ENCODE results near the gene XPO4. TPM values are rescaled to one million over a fixed set of nuclear protein-coding genes. Genes with fewer than 3 reads are reported as not detected.

XPO4 gene
- total and polyA plus RNA-seq, 11 donors = 4.8 to 53.7 (median 25.6) TPM

GRCh38 chr13:20824762-20825476, 77.6 kb downstream of the XPO4 start:
- ATAC-seq = peak; percentile 51 to 79 (median 78)
- no peaks in the 10 kb centered on the region for H3K27me3 ChIP-seq
- H3K27ac ChIP-seq = peak overlapping the region; percentile 20 to 74 (median 58)
- peaks cover 0 to 9% (median 4%) of the 10 kb centered on the region in 9 donors for H3K36me3 ChIP-seq
- no peaks in the 10 kb centered on the region for H3K9me3 ChIP-seq
- intact Hi-C loops (cut with DNase I) = loop anchor here in 8 of 10 donors (5.0 to 10.0 kb wide), 8 partner anchors 50 to 333 kb away; partner anchors contain the start of genes EEF1AKMT1 (in 2 of the 8), IL17D (in 1 of the 8) and XPO4 (in 1 of the 8)
- H3K4me1 ChIP-seq = peaks cover 0 to 40% (median 8%) of the 10 kb centered on the region in 12 donors
- no peak for TF ChIP-seq POLR2A (IDR thresholded peaks at IDR 0.05)
- H3K4me3 ChIP-seq = peak overlapping the region in 2 of 12 donors; percentile 3 to 9
- WGBS, 4 donors = 52 to 62% (median 53%) methylated on average over 5 of the region's 5 CpGs
- DNase-seq = no peak

GRCh38 chr13:20823071-20823470, 79.5 kb downstream of the XPO4 start:
- H3K4me3 ChIP-seq = no peak overlapping the region
- ATAC-seq (no peak), DNase-seq (no peak)
- H3K4me1 ChIP-seq = peaks cover 0 to 27% (median 4%) of the 10 kb centered on the region in 12 donors
- TF ChIP-seq POLR2A (IDR thresholded peaks at IDR 0.05) (no peak), CTCF (IDR thresholded peaks at IDR 0.05) (no peak)
- intact Hi-C loops (cut with DNase I) = loop anchor here in 6 of 10 donors (10.0 kb wide), 3 partner anchors 48 to 328 kb away; partner anchors contain the start of genes EEF1AKMT1 (in 1 of the 6) and IL17D (in 1 of the 6)
- H3K27me3 ChIP-seq = no peaks in the 10 kb centered on the region
- H3K36me3 ChIP-seq = peaks cover 0 to 16% (median 4%) of the 10 kb centered on the region in 9 donors
- 95 to 98% (median 97%) methylated on average over 1 of the region's 1 CpG for WGBS, 4 donors
- H3K9me3 ChIP-seq = no peaks in the 10 kb centered on the region
- peak overlapping the region; percentile 6 to 74 (median 56) for H3K27ac ChIP-seq

- no peak overlapping the region for H3K4me3 ChIP-seq
- peak overlapping the region in 11 of 12 donors; percentile 15 to 74 (median 64) for H3K27ac ChIP-seq
- TF ChIP-seq POLR2A (IDR thresholded peaks at IDR 0.05) (no peak), CTCF (IDR thresholded peaks at IDR 0.05) (no peak)
- no peaks in the 10 kb centered on the region for H3K27me3 ChIP-seq
- no peaks in the 10 kb centered on the region for H3K9me3 ChIP-seq
- WGBS, 4 donors = 55 to 74% (median 67%) methylated on average over 1 of the region's 1 CpG
- DNase-seq (no peak), ATAC-seq (peak in 2 of 4 donors; percentile 39 to 63)
- peaks cover 0 to 17% (median 4%) of the 10 kb centered on the region in 9 donors for H3K36me3 ChIP-seq
- intact Hi-C loops (cut with DNase I) = loop anchor here in 6 of 10 donors (10.0 kb wide), 3 partner anchors 48 to 328 kb away; partner anchors contain the start of genes EEF1AKMT1 (in 1 of the 6) and IL17D (in 1 of the 6)
- H3K4me1 ChIP-seq = peaks cover 0 to 25% (median 4%) of the 10 kb centered on the region in 12 donors
Measured at GRCh38 chr13:20822406-20822805, 80.1 kb downstream of the XPO4 start.

GRCh38 chr13:20819715-20820114, 82.8 kb downstream of the XPO4 start:
- 78 to 87% (median 85%) methylated on average over 3 of the region's 3 CpGs for WGBS, 4 donors
- no peaks in the 10 kb centered on the region for H3K27me3 ChIP-seq
- peaks cover 0 to 17% (median 4%) of the 10 kb centered on the region in 9 donors for H3K36me3 ChIP-seq
- TF ChIP-seq CTCF (IDR thresholded peaks at IDR 0.05) = no peak
- TF ChIP-seq POLR2A (IDR thresholded peaks at IDR 0.05) = no peak
- no peaks in the 10 kb centered on the region for H3K9me3 ChIP-seq
- DNase-seq (no peak), ATAC-seq (no peak)
- peak overlapping the region in 3 of 12 donors; percentile 13 to 34 (median 26) for H3K4me3 ChIP-seq
- H3K4me1 ChIP-seq = peaks cover 0 to 34% (median 12%) of the 10 kb centered on the region in 12 donors
- peak overlapping the region in 10 of 12 donors; percentile 8 to 74 (median 56) for H3K27ac ChIP-seq
- intact Hi-C loops (cut with DNase I) = loop anchor here in 7 of 10 donors (2.0 to 10.0 kb wide), 4 partner anchors 23 to 325 kb away; partner anchors contain the start of genes EEF1AKMT1 (in 1 of the 7) and IL17D (in 1 of the 7)

Data from heart left ventricle (tissue), 16 donors.